Measurements from ENCODE around the gene ADAM19. TPM values are rescaled to one million over a fixed set of nuclear protein-coding genes. Genes with fewer than 3 reads are reported as not detected.

ADAM19 gene
- total RNA-seq, 1 experiment from 2014 or later, result 3.5 TPM

DNA sequence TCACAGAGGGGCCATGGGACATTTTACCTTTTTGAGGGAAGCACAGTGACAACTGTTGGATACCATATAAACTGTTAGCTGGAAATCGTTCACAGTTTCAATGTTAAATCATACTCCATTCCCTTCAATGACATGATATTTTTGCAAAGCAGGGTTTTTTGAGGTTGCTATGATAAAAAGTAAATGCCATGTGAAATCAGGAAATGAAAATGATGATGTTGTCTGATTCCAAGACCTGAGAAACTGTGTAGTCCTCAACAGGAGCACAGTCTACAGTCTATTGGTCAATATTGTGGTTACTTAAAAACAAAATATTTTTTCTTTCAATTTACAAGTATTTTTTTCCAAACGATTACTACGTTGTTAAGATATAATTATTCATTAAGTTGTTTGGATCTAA, 24.0 kb upstream of the ADAM19 start:
- Histone ChIP-seq H3K4me3 (ENCODE audit: low read depth in 2 of 2, low read length in 2 of 2) (no peak overlapping the region), H3K27me3 (ENCODE audit: control insufficient read depth, insufficient read depth, low read length) (no peaks in the 10 kb centered on the region), H3K36me3 (ENCODE audit: control insufficient read depth, insufficient read depth, low read length) (no peaks in the 10 kb centered on the region), H3K27ac (ENCODE audit: low read length) (no peak overlapping the region), H3K4me1 (ENCODE audit: control insufficient read depth, insufficient read depth, low read length) (no peaks in the 10 kb centered on the region), H3K9me3 (ENCODE audit: control insufficient read depth, insufficient read depth, low read depth, low read length) (no peaks in the 10 kb centered on the region)
- intact Hi-C loops (cut with micrococcal nuclease; ENCODE audit: unreplicated experiment), result no loop called here
- in situ Hi-C loops (cut with HindIII; ENCODE audit: low pct_unique_long_range_greater_than_20kb, low sequenced_read_pairs), result no loop called here
- no TSS peak for BruUV-seq (replicated peaks)
- ATAC-seq, result no peak
- no peak for TF ChIP-seq CTCF (IDR thresholded peaks at IDR 0.05)
- TF ChIP-seq POLR2AphosphoS5 (IDR thresholded peaks at IDR 0.05; ENCODE audit: low read depth, low read length), result no peak
- TF ChIP-seq SIN3A (IDR thresholded peaks at IDR 0.05; ENCODE audit: borderline replicate concordance, insufficient read depth, low read depth, low read length), result no peak
- TF ChIP-seq REST (IDR thresholded peaks at IDR 0.05; ENCODE audit: insufficient read depth in 1 of 2, low read depth in 2 of 2, low read length in 1 of 2), result no peak
- TF ChIP-seq TCF7L2 (IDR thresholded peaks at IDR 0.05; ENCODE audit: low read depth, low read length), result no peak
- DNase-seq (ENCODE audit: low read depth, low spot score), result no peak
- ChIA-PET CTCF (no interaction called here), POLR2A (no interaction called here)

GRCh38 chr5:157598350-157598936, 22.9 kb upstream of the ADAM19 start:
- ATAC-seq (no peak), DNase-seq (ENCODE audit: low read depth, low spot score) (no peak)
- H3K36me3 ChIP-seq (ENCODE audit: control insufficient read depth, insufficient read depth, low read length), result no peaks in the 10 kb centered on the region
- in situ Hi-C loops (cut with HindIII; ENCODE audit: low pct_unique_long_range_greater_than_20kb, low sequenced_read_pairs), result no loop called here
- H3K27ac ChIP-seq (ENCODE audit: low read length), result no peak overlapping the region
- CTCF ChIA-PET, result no interaction called here
- no peak for TF ChIP-seq CTCF (IDR thresholded peaks at IDR 0.05)
- H3K9me3 ChIP-seq (ENCODE audit: control insufficient read depth, insufficient read depth, low read depth, low read length), result no peaks in the 10 kb centered on the region
- no peaks in the 10 kb centered on the region for H3K4me1 ChIP-seq (ENCODE audit: control insufficient read depth, insufficient read depth, low read length)
- POLR2A ChIA-PET, result no interaction called here
- intact Hi-C loops (cut with micrococcal nuclease; ENCODE audit: unreplicated experiment), result no loop called here
- BruUV-seq (replicated peaks), result no TSS peak
- H3K27me3 ChIP-seq (ENCODE audit: control insufficient read depth, insufficient read depth, low read length), result no peaks in the 10 kb centered on the region
- H3K4me3 ChIP-seq (ENCODE audit: low read depth in 2 of 2, low read length in 2 of 2), result no peak overlapping the region

All from Panc1 (cell line).